GM12878 (cell line): ENCODE data around the gene EBI3. TPM values are rescaled to one million over a fixed set of nuclear protein-coding genes. Genes with fewer than 3 reads are reported as not detected.

Experiments
- ATAC-seq: fragments of 200-7000 bp; cut with Tn5 transposase; 3 replicates; pipeline ENCODE4 v1.9.1; 2020; ENCODE audit warnings: mild to moderate bottlenecking, moderate library complexity
- BruUV-seq: library from RNA; stranded (reverse); fragments of 400-500 nt; replicated peaks from 2 replicates; lab custom pipeline; 2021; lab: Mats Ljungman, UMichigan
- CTCF ChIA-PET: fragments of 300-600 bp; sonication (Branson Sonifier 250); formaldehyde crosslinking; extraction: SDS; loops from one replicate; lab custom pipeline; 2021; ENCODE audit warnings: inconsistent platforms; lab: Yijun Ruan, JAX
- POLR2A ChIA-PET: fragments of 350-600 bp; formaldehyde crosslinking; extraction: SDS; loops from one replicate; lab custom pipeline; 2021; ENCODE audit warnings: inconsistent platforms; lab: Charles Lee
- RAD21 ChIA-PET: fragments of 300-600 bp; sonication (Branson Sonifier 250); formaldehyde crosslinking; loops from one replicate; lab custom pipeline; 2023; ENCODE audit warnings: antibody characterized with exemption; ENCODE audit not compliant: unreplicated experiment; lab: Charles Lee
- SMC1A ChIA-PET: fragments of 300-600 bp; sonication (Branson Sonifier 250); formaldehyde crosslinking; loops from one replicate; lab custom pipeline; 2023; ENCODE audit not compliant: unreplicated experiment, uncharacterized antibody; lab: Charles Lee
- DNase-seq: peaks from one replicate; pipeline ENCODE4 v3.0.0-alpha.2; 2011; ENCODE audit warnings: low read depth, low spot score
- FAIRE-seq: peaks from 3 replicates; lab custom pipeline; 2011; peaks lifted over from hg19 to GRCh38; lab: Jason Lieb, UNC
- H2AFZ ChIP-seq: 2 replicates; pipeline ENCODE4 v1.6.0; 2011; ENCODE audit warnings: low read depth, low read length, control low read depth; ENCODE audit not compliant: control insufficient read depth
- H3K27ac ChIP-seq: 2 replicates; pipeline ENCODE4 v1.5.1; 2011; ENCODE audit warnings: control low read depth; ENCODE audit not compliant: control insufficient read depth, insufficient read depth
- H3K27me3 ChIP-seq, 2 experiments: replicated peaks in 1 of 2; 2 replicates each; pipeline versions ENCODE4 v1.6.0 to v1.6.1; 2011; ENCODE audit warnings: low read length in 1 of 2; ENCODE audit not compliant: control insufficient read depth in 2 of 2, insufficient read depth in 2 of 2
- H3K36me3 ChIP-seq, 2 experiments: 2 replicates each; pipeline ENCODE4 v1.5.1; 2011; ENCODE audit warnings: low read length in 1 of 2; ENCODE audit not compliant: control insufficient read depth in 2 of 2, insufficient read depth in 2 of 2
- H3K4me1 ChIP-seq: 2 replicates; pipeline ENCODE4 v1.6.1; 2011; ENCODE audit warnings: mild to moderate bottlenecking, low read length, moderate library complexity, mixed read lengths; ENCODE audit not compliant: control insufficient read depth, insufficient read depth
- H3K4me2 ChIP-seq: 2 replicates; pipeline ENCODE4 v1.6.0; 2011; ENCODE audit warnings: control low read depth; ENCODE audit not compliant: control insufficient read depth, insufficient read depth
- H3K4me3 ChIP-seq: fragments of 200-600 bp; sonication (generic); 2 replicates; pipeline ENCODE4 v1.5.1; 2016
- H3K79me2 ChIP-seq: 2 replicates; pipeline ENCODE4 v1.6.0; 2011; ENCODE audit warnings: low read length; ENCODE audit not compliant: control insufficient read depth, insufficient read depth
- H3K9ac ChIP-seq: 2 replicates; pipeline ENCODE4 v1.8.0; 2011; ENCODE audit warnings: low read length, control low read depth, mixed read lengths; ENCODE audit not compliant: control insufficient read depth, insufficient read depth
- H3K9me3 ChIP-seq: replicated peaks from 3 replicates; pipeline ENCODE4 v1.5.1; 2011; ENCODE audit warnings: mild to moderate bottlenecking, low read length; ENCODE audit not compliant: control insufficient read depth, insufficient read depth
- H4K20me1 ChIP-seq: 2 replicates; pipeline ENCODE4 v1.6.0; 2011; ENCODE audit not compliant: control insufficient read depth, insufficient read depth
- BMI1 ChIP-seq: fragments of 450-650 bp; IDR thresholded peaks from 2 replicates; pipeline ENCODE4 v1.6.1; 2016; ENCODE audit warnings: mild to moderate bottlenecking, moderate library complexity, borderline replicate concordance
- CREB1 ChIP-seq: IDR thresholded peaks from 2 replicates; pipeline ENCODE4 v1.6.1; 2012; ENCODE audit warnings: low read depth, mild to moderate bottlenecking, inconsistent platforms
- EP300 ChIP-seq, 2 experiments: fragments of 150-350 bp in 1 of 2; IDR thresholded peaks; 2 replicates each; pipeline ENCODE4 v1.6.1; 2011 to 2012; ENCODE audit warnings: low read depth in 2 of 2, low read length in 2 of 2, borderline replicate concordance in 1 of 2, improper control_type of control experiment in 1 of 2, inconsistent platforms in 1 of 2; ENCODE audit not compliant: control insufficient read depth in 1 of 2
- FOS ChIP-seq: IDR thresholded peaks from 3 replicates; pipeline ENCODE4 v1.6.1; 2011; ENCODE audit warnings: borderline replicate concordance; ENCODE audit not compliant: insufficient read length; ENCODE audit errors: extremely low read depth
- GATAD2B ChIP-seq: fragments of 450-650 bp; conservative IDR thresholded peaks from 2 replicates; pipeline ENCODE4 v1.6.1; 2017; ENCODE audit warnings: low read depth, mild to moderate bottlenecking, moderate library complexity
- NFYB ChIP-seq: IDR thresholded peaks from 2 replicates; pipeline ENCODE4 v1.6.1; 2011; ENCODE audit warnings: low read depth, mild to moderate bottlenecking, low read length, improper control_type of control experiment, moderate library complexity; ENCODE audit not compliant: insufficient read depth
- PAX5 ChIP-seq: IDR thresholded peaks from 2 replicates; pipeline ENCODE4 v1.6.1; 2011; ENCODE audit warnings: low read depth, low read length, borderline replicate concordance
- YBX1 ChIP-seq: fragments of 450-650 bp; IDR thresholded peaks from 2 replicates; pipeline ENCODE4 v1.6.1; 2016; ENCODE audit warnings: antibody characterized with exemption
- WGBS: methylation state at CpG from one replicate; pipeline ENCODE4 v1.1.6; 2016; ENCODE audit warnings: low lambda C conversion rate; ENCODE audit not compliant: insufficient replicate concordance, insufficient coverage; ENCODE audit errors: missing lambda C conversion rate; 5-methylcytosine and 5-hydroxymethylcytosine counted together
- in situ Hi-C: fragments of 300-500 bp; cut with MboI; formaldehyde crosslinking; loops from 9 replicates; pipeline ENCODE4 v1.14.3; 2018; ENCODE audit warnings: mixed read lengths
- intact Hi-C: fragments of 100-400 bp; cut with micrococcal nuclease; formaldehyde crosslinking; loops from one replicate; pipeline ENCODE4 v1.14.2; 2022; ENCODE audit not compliant: unreplicated experiment
- polyA plus RNA-seq, 11 experiments: library from polyadenylated mRNA; depleted of rRNA in 4 of 11; unstranded in 6 of 11; stranded (reverse) in 5 of 11; fragments of >200 nt; fragmentation: Nextera tagmentation in 4 of 11; fragmentation: Illumina TruSeq in 1 of 11; extraction: Ambion mirVana in 4 of 11; extraction: Trizol in 1 of 11; gene quantifications; 1 replicate in 1 of 11; 2 replicates in 10 of 11; pipeline versions ENCODE4 v1.2.1 to v1.2.3, GENCODE V29; 2011 to 2016; ENCODE audit warnings: inconsistent platforms in 2 of 11, missing spikeins in 2 of 11, low read depth in 1 of 11
- total RNA-seq, 4 experiments: library from RNA; depleted of rRNA in 3 of 4; stranded (reverse); fragments of >200 nt in 3 of 4; fragmentation: Illumina TruSeq in 1 of 4; extraction: Trizol in 1 of 4; gene quantifications; 2 replicates each; pipeline versions ENCODE4 v1.2.1 to v1.2.3, GENCODE V29; 2013 to 2021
- TF ChIP-seq, protein P1 (sequence below): fragments of 450-650 bp; IDR thresholded peaks from 2 replicates; pipeline ENCODE4 v1.6.1; 2017; ENCODE audit warnings: low read depth, mild to moderate bottlenecking, moderate library complexity
- TF ChIP-seq, protein P2 (sequence below): fragments of 450-650 bp; IDR thresholded peaks from 2 replicates; pipeline ENCODE4 v1.6.1; 2016; ENCODE audit warnings: mild to moderate bottlenecking, moderate library complexity, borderline replicate concordance
- TF ChIP-seq, protein P3 (sequence below), 3 experiments: IDR thresholded peaks in 2 of 3; conservative IDR thresholded peaks in 1 of 3; 2 replicates each; pipeline ENCODE4 v1.5.1; 2011; ENCODE audit warnings: low read depth in 3 of 3, low read length in 3 of 3, mild to moderate bottlenecking in 3 of 3, control low read depth in 2 of 3, moderate library complexity in 2 of 3, inconsistent platforms in 1 of 3, mixed read lengths in 1 of 3; ENCODE audit not compliant: control insufficient read depth in 2 of 3, insufficient read depth in 1 of 3; ENCODE audit errors: extremely low read depth in 1 of 3

Gene EBI3
- total and polyA plus RNA-seq, 10 of the 15 experiments (the other 5 are each of a cell fraction or from before 2014, with no cell fraction given): 22.0 to 288 (median 186) TPM

DNA sequence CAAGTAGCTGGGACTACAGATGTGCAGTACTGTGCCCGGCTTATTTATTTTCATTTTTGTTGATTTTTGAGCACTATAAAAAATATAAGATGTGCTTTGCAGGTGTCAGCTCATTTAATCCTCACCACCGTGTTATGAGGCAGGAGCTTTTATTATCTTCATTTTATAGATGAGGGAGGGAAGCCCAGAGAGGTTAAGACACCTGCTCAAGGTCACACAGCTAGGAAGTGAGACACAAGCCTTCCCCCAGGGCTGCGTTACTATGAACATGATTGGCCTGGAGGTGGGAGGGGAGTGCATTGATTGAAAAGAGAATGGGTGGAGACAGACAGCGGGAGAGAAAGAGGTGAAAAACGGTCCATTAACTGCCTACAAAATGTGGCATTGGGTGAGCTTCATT, 39.7 kb upstream of the EBI3 start:
- 0 out of 2 replicates have a peak, but pooled peaks cover 2% of the 10 kb centered on the region for H4K20me1 ChIP-seq
- no peak for FAIRE-seq
- no peak overlapping the region for H3K4me2 ChIP-seq
- CTCF ChIA-PET: interaction anchor here (1.0 to 5.0 kb wide), 6 partner anchors 13 to 204 kb away, joined by 3 to 32 read pairs (median 9); partner anchors contain the start of gene EEF2
- POLR2A ChIA-PET: no interaction called here
- TF ChIP-seq, protein P1, sequence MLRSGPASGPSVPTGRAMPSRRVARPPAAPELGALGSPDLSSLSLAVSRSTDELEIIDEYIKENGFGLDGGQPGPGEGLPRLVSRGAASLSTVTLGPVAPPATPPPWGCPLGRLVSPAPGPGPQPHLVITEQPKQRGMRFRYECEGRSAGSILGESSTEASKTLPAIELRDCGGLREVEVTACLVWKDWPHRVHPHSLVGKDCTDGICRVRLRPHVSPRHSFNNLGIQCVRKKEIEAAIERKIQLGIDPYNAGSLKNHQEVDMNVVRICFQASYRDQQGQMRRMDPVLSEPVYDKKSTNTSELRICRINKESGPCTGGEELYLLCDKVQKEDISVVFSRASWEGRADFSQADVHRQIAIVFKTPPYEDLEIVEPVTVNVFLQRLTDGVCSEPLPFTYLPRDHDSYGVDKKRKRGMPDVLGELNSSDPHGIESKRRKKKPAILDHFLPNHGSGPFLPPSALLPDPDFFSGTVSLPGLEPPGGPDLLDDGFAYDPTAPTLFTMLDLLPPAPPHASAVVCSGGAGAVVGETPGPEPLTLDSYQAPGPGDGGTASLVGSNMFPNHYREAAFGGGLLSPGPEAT: no peak
- TF ChIP-seq, protein P2, sequence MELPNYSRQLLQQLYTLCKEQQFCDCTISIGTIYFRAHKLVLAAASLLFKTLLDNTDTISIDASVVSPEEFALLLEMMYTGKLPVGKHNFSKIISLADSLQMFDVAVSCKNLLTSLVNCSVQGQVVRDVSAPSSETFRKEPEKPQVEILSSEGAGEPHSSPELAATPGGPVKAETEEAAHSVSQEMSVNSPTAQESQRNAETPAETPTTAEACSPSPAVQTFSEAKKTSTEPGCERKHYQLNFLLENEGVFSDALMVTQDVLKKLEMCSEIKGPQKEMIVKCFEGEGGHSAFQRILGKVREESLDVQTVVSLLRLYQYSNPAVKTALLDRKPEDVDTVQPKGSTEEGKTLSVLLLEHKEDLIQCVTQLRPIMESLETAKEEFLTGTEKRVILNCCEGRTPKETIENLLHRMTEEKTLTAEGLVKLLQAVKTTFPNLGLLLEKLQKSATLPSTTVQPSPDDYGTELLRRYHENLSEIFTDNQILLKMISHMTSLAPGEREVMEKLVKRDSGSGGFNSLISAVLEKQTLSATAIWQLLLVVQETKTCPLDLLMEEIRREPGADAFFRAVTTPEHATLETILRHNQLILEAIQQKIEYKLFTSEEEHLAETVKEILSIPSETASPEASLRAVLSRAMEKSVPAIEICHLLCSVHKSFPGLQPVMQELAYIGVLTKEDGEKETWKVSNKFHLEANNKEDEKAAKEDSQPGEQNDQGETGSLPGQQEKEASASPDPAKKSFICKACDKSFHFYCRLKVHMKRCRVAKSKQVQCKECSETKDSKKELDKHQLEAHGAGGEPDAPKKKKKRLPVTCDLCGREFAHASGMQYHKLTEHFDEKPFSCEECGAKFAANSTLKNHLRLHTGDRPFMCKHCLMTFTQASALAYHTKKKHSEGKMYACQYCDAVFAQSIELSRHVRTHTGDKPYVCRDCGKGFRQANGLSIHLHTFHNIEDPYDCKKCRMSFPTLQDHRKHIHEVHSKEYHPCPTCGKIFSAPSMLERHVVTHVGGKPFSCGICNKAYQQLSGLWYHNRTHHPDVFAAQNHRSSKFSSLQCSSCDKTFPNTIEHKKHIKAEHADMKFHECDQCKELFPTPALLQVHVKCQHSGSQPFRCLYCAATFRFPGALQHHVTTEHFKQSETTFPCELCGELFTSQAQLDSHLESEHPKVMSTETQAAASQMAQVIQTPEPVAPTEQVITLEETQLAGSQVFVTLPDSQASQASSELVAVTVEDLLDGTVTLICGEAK: no peak
- TF ChIP-seq, protein P3, sequence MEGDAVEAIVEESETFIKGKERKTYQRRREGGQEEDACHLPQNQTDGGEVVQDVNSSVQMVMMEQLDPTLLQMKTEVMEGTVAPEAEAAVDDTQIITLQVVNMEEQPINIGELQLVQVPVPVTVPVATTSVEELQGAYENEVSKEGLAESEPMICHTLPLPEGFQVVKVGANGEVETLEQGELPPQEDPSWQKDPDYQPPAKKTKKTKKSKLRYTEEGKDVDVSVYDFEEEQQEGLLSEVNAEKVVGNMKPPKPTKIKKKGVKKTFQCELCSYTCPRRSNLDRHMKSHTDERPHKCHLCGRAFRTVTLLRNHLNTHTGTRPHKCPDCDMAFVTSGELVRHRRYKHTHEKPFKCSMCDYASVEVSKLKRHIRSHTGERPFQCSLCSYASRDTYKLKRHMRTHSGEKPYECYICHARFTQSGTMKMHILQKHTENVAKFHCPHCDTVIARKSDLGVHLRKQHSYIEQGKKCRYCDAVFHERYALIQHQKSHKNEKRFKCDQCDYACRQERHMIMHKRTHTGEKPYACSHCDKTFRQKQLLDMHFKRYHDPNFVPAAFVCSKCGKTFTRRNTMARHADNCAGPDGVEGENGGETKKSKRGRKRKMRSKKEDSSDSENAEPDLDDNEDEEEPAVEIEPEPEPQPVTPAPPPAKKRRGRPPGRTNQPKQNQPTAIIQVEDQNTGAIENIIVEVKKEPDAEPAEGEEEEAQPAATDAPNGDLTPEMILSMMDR (IDR thresholded peaks at IDR 0.05 in 2 of 3, conservative IDR thresholded peaks at IDR 0.05 in 1 of 3; ENCODE audit: control insufficient read depth in 2 of 3, extremely low read depth in 1 of 3, insufficient read depth in 1 of 3, low read depth in 3 of 3, low read length in 3 of 3): no peak
- TF ChIP-seq FOS (no peak), BMI1 (no peak), NFYB (no peak), PAX5 (no peak), CREB1 (no peak), GATAD2B (no peak), EP300 (IDR thresholded peaks at IDR 0.05; ENCODE audit: borderline replicate concordance in 1 of 2, control insufficient read depth in 1 of 2, low read depth in 2 of 2, low read length in 2 of 2) (no peak), YBX1 (no peak)
- no peak overlapping the region for H3K4me3 ChIP-seq
- no peaks in the 10 kb centered on the region for H3K4me1 ChIP-seq
- in situ Hi-C loops (no loop called here), intact Hi-C loops (loop anchor here (10.0 kb wide), 1 partner anchor 125 kb away; the partner anchor contains the start of gene ZBTB7A)
- H3K9ac ChIP-seq: no peak overlapping the region
- H3K27me3 ChIP-seq: no peaks in the 10 kb centered on the region
- H3K9me3 ChIP-seq: no peaks in the 10 kb centered on the region
- WGBS: 44% methylated on average over 5 of the region's 5 CpGs
- H3K36me3 ChIP-seq: no peaks in the 10 kb centered on the region
- RAD21 ChIA-PET: interaction anchor here (1.0 kb wide), 1 partner anchor 49 kb away, joined by 3 read pairs; no protein-coding TSS in a partner anchor
- DNase-seq: no peak
- BruUV-seq: no TSS peak
- no peak for ATAC-seq
- SMC1A ChIA-PET: no interaction called here
- no peak overlapping the region for H2AFZ ChIP-seq
- no peaks in the 10 kb centered on the region for H3K79me2 ChIP-seq
- H3K27ac ChIP-seq: no peak overlapping the region
